HFFc6 (cell line): ENCODE results near the gene RMDN3. TPM values are rescaled to one million over a fixed set of nuclear protein-coding genes. Genes with fewer than 3 reads are reported as not detected.

Source experiments
- DNase-seq: peaks from one replicate; pipeline ENCODE4 v3.0.0-alpha.2; 2018
- H3K27ac Mint-ChIP-seq: 2 replicates; pipeline ENCODE4 v1.8.0; 2020; ENCODE audit warnings: mild to moderate bottlenecking, mixed read lengths
- H3K27me3 Mint-ChIP-seq: 2 replicates; pipeline ENCODE4 v1.8.0; 2021; ENCODE audit warnings: mild to moderate bottlenecking, moderate library complexity, mixed read lengths; ENCODE audit not compliant: insufficient read depth
- H3K36me3 Mint-ChIP-seq: 2 replicates; pipeline ENCODE4 v1.8.0; 2021; ENCODE audit warnings: low read depth, mixed read lengths
- H3K4me1 Mint-ChIP-seq: 2 replicates; pipeline ENCODE4 v1.8.0; 2020; ENCODE audit warnings: low read depth, mixed read lengths
- H3K4me3 Mint-ChIP-seq: 2 replicates; pipeline ENCODE4 v1.8.0; 2020; ENCODE audit warnings: mild to moderate bottlenecking, moderate library complexity, mixed read lengths
- H3K9me3 Mint-ChIP-seq: 2 replicates; pipeline ENCODE4 v1.8.0; 2020; ENCODE audit warnings: mild to moderate bottlenecking, mixed read lengths
- CTCF ChIP-seq: fragments of 200-600 bp; sonication (generic); IDR thresholded peaks from 2 replicates; pipeline ENCODE4 v1.5.0; 2021; ENCODE audit warnings: antibody characterized with exemption, mild to moderate bottlenecking
- total RNA-seq, 6 experiments: library from RNA; stranded (reverse); fragmentation: NEBNext Ultra II Directional; extraction: Animal tissue kit (Norgen Biotek cat#: 25700); gene quantifications; 2 replicates in 1 of 6; 3 replicates in 5 of 6; pipeline ENCODE4 v1.2.3, GENCODE V29; 2021

The RMDN3 gene
- total RNA-seq, 6 experiments from 2014 or later: 32.6 to 43.2 (median 35.6) TPM

GRCh38 chr15:40739047-40739446 lies 16.0 kb downstream of the RMDN3 start:
- DNase-seq: no peak
- no peaks in the 10 kb centered on the region for H3K9me3 Mint-ChIP-seq
- no peak overlapping the region for H3K4me3 Mint-ChIP-seq
- TF ChIP-seq CTCF: no peak
- H3K4me1 Mint-ChIP-seq: peaks cover 7% of the 10 kb centered on the region
- no peak overlapping the region for H3K27ac Mint-ChIP-seq
- peaks cover 4% of the 10 kb centered on the region for H3K27me3 Mint-ChIP-seq
- H3K36me3 Mint-ChIP-seq: peaks cover 8% of the 10 kb centered on the region

GRCh38 chr15:40737048-40737447 lies 18.0 kb downstream of the RMDN3 start:
- H3K27me3 Mint-ChIP-seq: peaks cover 2% of the 10 kb centered on the region
- H3K4me3 Mint-ChIP-seq: no peak overlapping the region
- no peak for DNase-seq
- H3K27ac Mint-ChIP-seq: peak overlapping the region; percentile 53; the same call in 1 of the 2 replicates
- no peaks in the 10 kb centered on the region; the same call in 1 of the 2 replicates for H3K4me1 Mint-ChIP-seq
- H3K9me3 Mint-ChIP-seq: no peaks in the 10 kb centered on the region
- no peaks in the 10 kb centered on the region for H3K36me3 Mint-ChIP-seq
- TF ChIP-seq CTCF: no peak

GRCh38 chr15:40736575-40736974 lies 18.5 kb downstream of the RMDN3 start:
- Mint-ChIP-seq H3K27ac (peak overlapping the region; percentile 53; the same call in 1 of the 2 replicates), H3K9me3 (no peaks in the 10 kb centered on the region), H3K4me1 (no peaks in the 10 kb centered on the region; the same call in 1 of the 2 replicates), H3K36me3 (no peaks in the 10 kb centered on the region), H3K27me3 (peaks cover 2% of the 10 kb centered on the region), H3K4me3 (no peak overlapping the region)
- no peak for TF ChIP-seq CTCF
- DNase-seq: no peak

GRCh38 chr15:40731034-40731433 lies 24.0 kb downstream of the RMDN3 start:
- H3K27ac Mint-ChIP-seq: no peak overlapping the region
- no peaks in the 10 kb centered on the region for H3K9me3 Mint-ChIP-seq
- H3K27me3 Mint-ChIP-seq: no peaks in the 10 kb centered on the region; the same call in 1 of the 2 replicates
- peaks cover 8% of the 10 kb centered on the region for H3K36me3 Mint-ChIP-seq
- no peak for TF ChIP-seq CTCF
- DNase-seq: no peak
- H3K4me3 Mint-ChIP-seq: no peak overlapping the region
- no peaks in the 10 kb centered on the region for H3K4me1 Mint-ChIP-seq

- no peak overlapping the region for H3K27ac Mint-ChIP-seq
- no peak for TF ChIP-seq CTCF
- H3K4me1 Mint-ChIP-seq: peaks cover 22% of the 10 kb centered on the region
- H3K4me3 Mint-ChIP-seq: no peak overlapping the region
- peaks cover 5% of the 10 kb centered on the region for H3K36me3 Mint-ChIP-seq
- no peaks in the 10 kb centered on the region for H3K9me3 Mint-ChIP-seq
- H3K27me3 Mint-ChIP-seq: no peaks in the 10 kb centered on the region
- DNase-seq: no peak
Measured at GRCh38 chr15:40723919-40724318, 31.1 kb downstream of the RMDN3 start.

- no peak for TF ChIP-seq CTCF
- Mint-ChIP-seq H3K27me3 (no peaks in the 10 kb centered on the region), H3K4me1 (peaks cover 22% of the 10 kb centered on the region), H3K27ac (no peak overlapping the region; the same call in 1 of the 2 replicates), H3K36me3 (no peaks in the 10 kb centered on the region), H3K4me3 (no peak overlapping the region), H3K9me3 (no peaks in the 10 kb centered on the region)
- DNase-seq: peak; percentile 7
Measured at GRCh38 chr15:40722934-40723333, 32.1 kb downstream of the RMDN3 start.
